HepG2 (cell line): ENCODE data around the gene TNS4. TPM values are rescaled to one million over a fixed set of nuclear protein-coding genes. Genes with fewer than 3 reads are reported as not detected.

Source experiments
- GATA4 ChIP-seq: sonication (generic); IDR thresholded peaks from 2 replicates; pipeline ENCODE4 v1.6.1; 2016; ENCODE audit warnings: antibody characterized with exemption, low read depth, borderline replicate concordance
- HNRNPL ChIP-seq: fragments of 200-400 bp; formaldehyde crosslinking; IDR thresholded peaks from 2 replicates; pipeline ENCODE4 v1.6.1; 2017; ENCODE audit warnings: mild to moderate bottlenecking, low read depth, low read length
- HNRNPLL ChIP-seq: fragments of 200-400 bp; formaldehyde crosslinking; IDR thresholded peaks from 2 replicates; pipeline ENCODE4 v1.6.1; 2017; ENCODE audit warnings: mild to moderate bottlenecking, low read depth, low read length; ENCODE audit not compliant: poor library complexity, severe bottlenecking
- KAT8 ChIP-seq: IDR thresholded peaks from 2 replicates; pipeline ENCODE4 v1.6.1; 2016; ENCODE audit warnings: missing genetic modification reagents, missing compliant biosample characterization
- NAIF1 ChIP-seq: sonication (generic); formaldehyde crosslinking; IDR thresholded peaks from 2 replicates; pipeline ENCODE4 v1.5.0; 2020; ENCODE audit warnings: mild to moderate bottlenecking, missing genetic modification reagents, borderline replicate concordance
- RARA ChIP-seq: IDR thresholded peaks from 2 replicates; pipeline ENCODE4 v1.6.1; 2016; ENCODE audit warnings: missing genetic modification reagents, missing compliant biosample characterization
- RFX3 ChIP-seq: IDR thresholded peaks from 2 replicates; pipeline ENCODE4 v1.6.1; 2016; ENCODE audit warnings: missing biosample characterization, missing genetic modification reagents
- SOX5 ChIP-seq: IDR thresholded peaks from 2 replicates; pipeline ENCODE4 v1.6.1; 2016; ENCODE audit warnings: borderline replicate concordance
- XBP1 ChIP-seq: sonication (generic); formaldehyde crosslinking; IDR thresholded peaks from 2 replicates; pipeline ENCODE4 v1.5.0; 2020; ENCODE audit warnings: missing genetic modification reagents
- ZMYM3 ChIP-seq: sonication (generic); formaldehyde crosslinking; IDR thresholded peaks from 2 replicates; pipeline ENCODE4 v1.5.1; 2020; ENCODE audit warnings: mild to moderate bottlenecking, missing genetic modification reagents
- ZNF451 ChIP-seq: sonication (generic); formaldehyde crosslinking; IDR thresholded peaks from 2 replicates; pipeline ENCODE4 v1.5.0; 2020; ENCODE audit warnings: mild to moderate bottlenecking, missing genetic modification reagents
- ZNF501 ChIP-seq: sonication (generic); formaldehyde crosslinking; IDR thresholded peaks from 2 replicates; pipeline ENCODE4 v1.5.1; 2020; ENCODE audit warnings: mild to moderate bottlenecking, moderate library complexity, missing genetic modification reagents
- ZNF546 ChIP-seq: sonication (generic); formaldehyde crosslinking; conservative IDR thresholded peaks from 2 replicates; pipeline ENCODE4 v1.8.1; 2023; ENCODE audit warnings: mild to moderate bottlenecking, missing genetic modification reagents
- ZNF589 ChIP-seq: sonication (generic); formaldehyde crosslinking; conservative IDR thresholded peaks from 2 replicates; pipeline ENCODE4 v1.8.0; 2022; ENCODE audit warnings: mild to moderate bottlenecking, moderate library complexity, missing genetic modification reagents
- ZNF672 ChIP-seq: sonication (generic); formaldehyde crosslinking; IDR thresholded peaks from 2 replicates; pipeline ENCODE4 v1.8.1; 2022; ENCODE audit warnings: missing genetic modification reagents
- polyA plus RNA-seq, 8 experiments: library from polyadenylated mRNA; depleted of rRNA in 3 of 8; stranded (reverse) in 7 of 8; unstranded in 1 of 8; fragments of >200 nt; fragmentation: Illumina TruSeq in 4 of 8; extraction: Trizol in 4 of 8; gene quantifications; 2 replicates each; pipeline versions ENCODE4 v1.2.1 to v1.2.3, GENCODE V29; 2011 to 2016; ENCODE audit warnings: low read depth in 4 of 8, missing spikeins in 1 of 8, mixed read lengths in 1 of 8; ENCODE audit not compliant: insufficient read depth in 1 of 8
- total RNA-seq, 5 experiments: library from RNA; depleted of rRNA; stranded (reverse); fragments of >200 nt; fragmentation: Illumina TruSeq; extraction: Trizol; gene quantifications; 2 replicates each; pipeline ENCODE4 v1.2.3, GENCODE V29; 2016; ENCODE audit warnings: low read depth in 1 of 5
- TF ChIP-seq, protein P1 (sequence below): sonication (generic); formaldehyde crosslinking; IDR thresholded peaks from 2 replicates; pipeline ENCODE4 v1.5.1; 2020; ENCODE audit warnings: missing genetic modification reagents, mild to moderate bottlenecking, borderline replicate concordance
- TF ChIP-seq, protein P2 (sequence below): sonication (generic); formaldehyde crosslinking; IDR thresholded peaks from 2 replicates; pipeline ENCODE4 v1.9.0; 2022; ENCODE audit warnings: low read depth, missing genetic modification reagents
- TF ChIP-seq, protein P3 (sequence below): IDR thresholded peaks from 2 replicates; pipeline ENCODE4 v1.6.1; 2016; ENCODE audit warnings: missing compliant biosample characterization, missing genetic modification reagents, borderline replicate concordance
- TF ChIP-seq, protein P4 (sequence below): sonication (generic); formaldehyde crosslinking; IDR thresholded peaks from 2 replicates; pipeline ENCODE4 v1.4.0; 2020; ENCODE audit warnings: missing genetic modification reagents
- TF ChIP-seq, protein P5 (sequence below): IDR thresholded peaks from 2 replicates; pipeline ENCODE4 v1.6.1; 2016

The TNS4 gene
- total and polyA plus RNA-seq, 2 of the 13 experiments (the other 11 are each of a cell fraction or from before 2014, with no cell fraction given): 0.58 to 2.1 TPM

- TF ChIP-seq, protein P1, sequence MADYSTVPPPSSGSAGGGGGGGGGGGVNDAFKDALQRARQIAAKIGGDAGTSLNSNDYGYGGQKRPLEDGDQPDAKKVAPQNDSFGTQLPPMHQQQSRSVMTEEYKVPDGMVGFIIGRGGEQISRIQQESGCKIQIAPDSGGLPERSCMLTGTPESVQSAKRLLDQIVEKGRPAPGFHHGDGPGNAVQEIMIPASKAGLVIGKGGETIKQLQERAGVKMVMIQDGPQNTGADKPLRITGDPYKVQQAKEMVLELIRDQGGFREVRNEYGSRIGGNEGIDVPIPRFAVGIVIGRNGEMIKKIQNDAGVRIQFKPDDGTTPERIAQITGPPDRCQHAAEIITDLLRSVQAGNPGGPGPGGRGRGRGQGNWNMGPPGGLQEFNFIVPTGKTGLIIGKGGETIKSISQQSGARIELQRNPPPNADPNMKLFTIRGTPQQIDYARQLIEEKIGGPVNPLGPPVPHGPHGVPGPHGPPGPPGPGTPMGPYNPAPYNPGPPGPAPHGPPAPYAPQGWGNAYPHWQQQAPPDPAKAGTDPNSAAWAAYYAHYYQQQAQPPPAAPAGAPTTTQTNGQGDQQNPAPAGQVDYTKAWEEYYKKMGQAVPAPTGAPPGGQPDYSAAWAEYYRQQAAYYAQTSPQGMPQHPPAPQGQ: no peak
- TF ChIP-seq ZNF672 (no peak), KAT8 (CRISPR knock-in tag) (no peak), RARA (CRISPR knock-in tag) (peak; percentile 55; the same call in 1 of the 2 replicates), HNRNPLL (no peak), RFX3 (peak; percentile 88), SOX5 (CRISPR knock-in tag) (peak; percentile 57; the same call in 1 of the 2 replicates), ZMYM3 (CRISPR knock-in tag) (peak; percentile 44; the same call in 1 of the 2 replicates), ZNF546 (CRISPR knock-in tag) (no peak), HNRNPL (no peak), GATA4 (no peak), XBP1 (no peak), ZNF589 (CRISPR knock-in tag) (no peak), NAIF1 (CRISPR knock-in tag) (no peak), ZNF451 (CRISPR knock-in tag) (no peak), ZNF501 (no peak)
- TF ChIP-seq, protein P2, sequence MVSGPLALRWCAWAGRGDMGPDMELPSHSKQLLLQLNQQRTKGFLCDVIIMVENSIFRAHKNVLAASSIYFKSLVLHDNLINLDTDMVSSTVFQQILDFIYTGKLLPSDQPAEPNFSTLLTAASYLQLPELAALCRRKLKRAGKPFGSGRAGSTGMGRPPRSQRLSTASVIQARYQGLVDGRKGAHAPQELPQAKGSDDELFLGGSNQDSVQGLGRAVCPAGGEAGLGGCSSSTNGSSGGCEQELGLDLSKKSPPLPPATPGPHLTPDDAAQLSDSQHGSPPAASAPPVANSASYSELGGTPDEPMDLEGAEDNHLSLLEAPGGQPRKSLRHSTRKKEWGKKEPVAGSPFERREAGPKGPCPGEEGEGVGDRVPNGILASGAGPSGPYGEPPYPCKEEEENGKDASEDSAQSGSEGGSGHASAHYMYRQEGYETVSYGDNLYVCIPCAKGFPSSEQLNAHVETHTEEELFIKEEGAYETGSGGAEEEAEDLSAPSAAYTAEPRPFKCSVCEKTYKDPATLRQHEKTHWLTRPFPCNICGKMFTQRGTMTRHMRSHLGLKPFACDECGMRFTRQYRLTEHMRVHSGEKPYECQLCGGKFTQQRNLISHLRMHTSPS (CRISPR knock-in tag): no peak
- TF ChIP-seq, protein P3, sequence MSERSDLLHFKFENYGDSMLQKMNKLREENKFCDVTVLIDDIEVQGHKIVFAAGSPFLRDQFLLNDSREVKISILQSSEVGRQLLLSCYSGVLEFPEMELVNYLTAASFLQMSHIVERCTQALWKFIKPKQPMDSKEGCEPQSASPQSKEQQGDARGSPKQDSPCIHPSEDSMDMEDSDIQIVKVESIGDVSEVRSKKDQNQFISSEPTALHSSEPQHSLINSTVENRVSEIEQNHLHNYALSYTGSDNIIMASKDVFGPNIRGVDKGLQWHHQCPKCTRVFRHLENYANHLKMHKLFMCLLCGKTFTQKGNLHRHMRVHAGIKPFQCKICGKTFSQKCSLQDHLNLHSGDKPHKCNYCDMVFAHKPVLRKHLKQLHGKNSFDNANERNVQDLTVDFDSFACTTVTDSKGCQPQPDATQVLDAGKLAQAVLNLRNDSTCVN (CRISPR knock-in tag): peak; percentile 52; the same call in 1 of the 2 replicates
- TF ChIP-seq, protein P4, sequence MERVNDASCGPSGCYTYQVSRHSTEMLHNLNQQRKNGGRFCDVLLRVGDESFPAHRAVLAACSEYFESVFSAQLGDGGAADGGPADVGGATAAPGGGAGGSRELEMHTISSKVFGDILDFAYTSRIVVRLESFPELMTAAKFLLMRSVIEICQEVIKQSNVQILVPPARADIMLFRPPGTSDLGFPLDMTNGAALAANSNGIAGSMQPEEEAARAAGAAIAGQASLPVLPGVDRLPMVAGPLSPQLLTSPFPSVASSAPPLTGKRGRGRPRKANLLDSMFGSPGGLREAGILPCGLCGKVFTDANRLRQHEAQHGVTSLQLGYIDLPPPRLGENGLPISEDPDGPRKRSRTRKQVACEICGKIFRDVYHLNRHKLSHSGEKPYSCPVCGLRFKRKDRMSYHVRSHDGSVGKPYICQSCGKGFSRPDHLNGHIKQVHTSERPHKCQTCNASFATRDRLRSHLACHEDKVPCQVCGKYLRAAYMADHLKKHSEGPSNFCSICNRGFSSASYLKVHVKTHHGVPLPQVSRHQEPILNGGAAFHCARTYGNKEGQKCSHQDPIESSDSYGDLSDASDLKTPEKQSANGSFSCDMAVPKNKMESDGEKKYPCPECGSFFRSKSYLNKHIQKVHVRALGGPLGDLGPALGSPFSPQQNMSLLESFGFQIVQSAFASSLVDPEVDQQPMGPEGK (CRISPR knock-in tag): peak; percentile 66
- TF ChIP-seq, protein P5, sequence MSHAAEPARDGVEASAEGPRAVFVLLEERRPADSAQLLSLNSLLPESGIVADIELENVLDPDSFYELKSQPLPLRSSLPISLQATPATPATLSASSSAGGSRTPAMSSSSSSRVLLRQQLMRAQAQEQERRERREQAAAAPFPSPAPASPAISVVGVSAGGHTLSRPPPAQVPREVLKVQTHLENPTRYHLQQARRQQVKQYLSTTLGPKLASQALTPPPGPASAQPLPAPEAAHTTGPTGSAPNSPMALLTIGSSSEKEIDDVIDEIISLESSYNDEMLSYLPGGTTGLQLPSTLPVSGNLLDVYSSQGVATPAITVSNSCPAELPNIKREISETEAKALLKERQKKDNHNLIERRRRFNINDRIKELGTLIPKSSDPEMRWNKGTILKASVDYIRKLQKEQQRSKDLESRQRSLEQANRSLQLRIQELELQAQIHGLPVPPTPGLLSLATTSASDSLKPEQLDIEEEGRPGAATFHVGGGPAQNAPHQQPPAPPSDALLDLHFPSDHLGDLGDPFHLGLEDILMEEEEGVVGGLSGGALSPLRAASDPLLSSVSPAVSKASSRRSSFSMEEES: 0 out of 2 replicates have a peak, but pooled peaks have one; percentile 31
Observed at GRCh38 chr17:40542558-40543411, 41.4 kb upstream of the TNS4 start (continued).
